Measurements from ENCODE around the gene NFYC.

DNA sequence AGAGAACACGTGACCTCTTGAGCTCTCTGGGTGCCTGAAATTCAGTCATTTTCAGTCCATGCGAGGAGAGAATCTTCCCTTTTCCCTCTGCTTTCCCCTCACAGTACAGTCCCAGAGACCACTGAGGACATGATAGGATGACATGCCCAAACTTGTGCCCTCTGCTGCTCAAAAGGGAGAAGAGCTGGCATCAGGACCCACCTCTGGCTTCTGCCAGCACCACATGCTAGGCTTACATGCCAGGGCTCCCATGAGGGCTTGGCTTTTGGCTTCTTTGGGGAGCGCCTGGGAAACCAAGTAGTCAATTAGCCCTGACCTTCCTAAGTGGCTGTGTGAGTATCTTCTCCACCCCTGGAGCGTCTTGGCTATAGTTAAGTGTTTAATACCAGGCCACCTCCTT lies 78.3 kb downstream of the NFYC start:
- no peak for TF ChIP-seq POLR2A (IDR thresholded peaks at IDR 0.05)
- TF ChIP-seq, protein P1, sequence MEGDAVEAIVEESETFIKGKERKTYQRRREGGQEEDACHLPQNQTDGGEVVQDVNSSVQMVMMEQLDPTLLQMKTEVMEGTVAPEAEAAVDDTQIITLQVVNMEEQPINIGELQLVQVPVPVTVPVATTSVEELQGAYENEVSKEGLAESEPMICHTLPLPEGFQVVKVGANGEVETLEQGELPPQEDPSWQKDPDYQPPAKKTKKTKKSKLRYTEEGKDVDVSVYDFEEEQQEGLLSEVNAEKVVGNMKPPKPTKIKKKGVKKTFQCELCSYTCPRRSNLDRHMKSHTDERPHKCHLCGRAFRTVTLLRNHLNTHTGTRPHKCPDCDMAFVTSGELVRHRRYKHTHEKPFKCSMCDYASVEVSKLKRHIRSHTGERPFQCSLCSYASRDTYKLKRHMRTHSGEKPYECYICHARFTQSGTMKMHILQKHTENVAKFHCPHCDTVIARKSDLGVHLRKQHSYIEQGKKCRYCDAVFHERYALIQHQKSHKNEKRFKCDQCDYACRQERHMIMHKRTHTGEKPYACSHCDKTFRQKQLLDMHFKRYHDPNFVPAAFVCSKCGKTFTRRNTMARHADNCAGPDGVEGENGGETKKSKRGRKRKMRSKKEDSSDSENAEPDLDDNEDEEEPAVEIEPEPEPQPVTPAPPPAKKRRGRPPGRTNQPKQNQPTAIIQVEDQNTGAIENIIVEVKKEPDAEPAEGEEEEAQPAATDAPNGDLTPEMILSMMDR (IDR thresholded peaks at IDR 0.05), result peak in 1 of 6 experiments; percentile 8
